HG03095 (cell line): Measurements from ENCODE around the gene LYSMD2.

Source experiments
- ATAC-seq: cut with Tn5 transposase; IDR thresholded peaks from one replicate; pipeline ENCODE4 v1.9.1; 2021; ENCODE audit warnings: moderate library complexity; ENCODE audit not compliant: unreplicated experiment

Gene LYSMD2

DNA sequence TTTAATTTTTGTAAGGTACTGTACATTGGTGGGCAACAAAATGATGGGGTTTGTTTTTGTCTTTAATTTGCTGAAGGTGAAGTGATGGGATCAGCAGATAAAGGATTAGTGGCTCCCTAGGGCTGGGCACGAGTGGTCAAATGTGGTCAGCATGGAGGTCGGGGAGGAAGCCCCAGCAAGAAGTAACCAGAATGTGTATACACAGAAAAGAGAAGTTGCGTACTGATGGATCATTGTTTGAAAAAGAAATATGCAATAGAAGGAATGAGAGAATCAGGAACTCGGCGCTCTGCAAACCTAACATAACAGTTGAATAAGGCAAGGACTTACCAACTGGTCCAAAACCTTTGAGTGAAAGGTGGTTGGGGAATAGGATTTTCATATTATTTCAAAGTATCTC is 15.4 kb upstream of the LYSMD2 start:
- ATAC-seq = no peak

DNA sequence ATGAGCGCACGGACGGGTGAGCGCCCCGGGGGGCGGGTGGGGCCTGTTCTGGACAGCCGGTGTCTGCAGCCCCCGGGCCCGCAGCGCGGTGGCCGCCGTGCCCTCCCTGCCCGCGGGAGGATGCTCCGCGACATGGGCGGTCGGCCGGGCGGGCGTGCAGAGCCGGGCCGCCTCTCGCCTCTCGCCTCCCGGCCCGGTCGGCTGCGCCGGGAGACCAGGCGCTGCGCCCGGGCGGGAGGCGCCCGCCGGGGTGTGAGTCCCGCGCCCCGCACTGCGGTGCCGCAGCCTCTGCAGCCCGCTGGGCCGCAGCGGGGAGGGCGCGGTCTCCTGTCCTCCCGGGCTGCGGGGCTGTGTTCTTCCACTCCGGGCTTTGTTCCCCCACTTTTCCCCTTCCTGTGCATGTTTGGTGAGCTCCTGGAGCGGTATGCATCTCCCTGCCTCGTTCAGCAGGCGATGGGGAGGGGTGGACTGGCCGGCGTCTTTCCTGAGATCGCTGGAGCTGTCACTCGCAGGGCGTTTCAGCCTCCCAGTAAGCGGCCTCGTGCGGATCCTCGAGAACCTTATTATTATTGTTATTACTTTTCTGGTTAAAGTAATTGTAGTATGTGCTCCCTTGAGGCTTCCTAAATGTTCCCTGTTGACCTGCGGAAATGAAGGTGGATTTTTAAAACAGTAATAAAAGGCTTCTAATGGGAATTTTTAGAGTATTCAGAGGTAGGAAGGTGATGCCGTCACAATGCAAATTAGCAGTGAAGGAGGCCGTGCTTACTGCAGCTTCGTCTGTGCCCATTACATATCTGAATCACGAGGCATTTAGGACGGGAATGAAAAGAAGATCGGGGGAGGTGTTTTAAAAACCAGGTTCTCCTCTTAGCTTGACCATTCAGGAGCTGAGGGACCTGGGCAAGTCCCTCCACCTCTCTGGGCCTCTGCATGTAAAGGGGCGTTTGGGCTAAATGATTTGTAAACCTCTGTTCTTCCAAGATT is 14.5 kb upstream of the LYSMD2 start:
- ATAC-seq = peak; percentile 32

GRCh38 chr15:51750792-51751696 is 13.6 kb upstream of the LYSMD2 start, which contains the start of gene TMOD2:
TSS of gene TMOD2 (plus strand) at chr15:51751597. CDS start at chr15:51766442, 14,845 bp downstream.
- peak; percentile 68 for ATAC-seq

GRCh38 chr15:51750186-51750585 is 12.7 kb upstream of the LYSMD2 start:
- ATAC-seq = no peak

GRCh38 chr15:51749307-51749706 is 11.9 kb upstream of the LYSMD2 start:
- no peak for ATAC-seq

DNA sequence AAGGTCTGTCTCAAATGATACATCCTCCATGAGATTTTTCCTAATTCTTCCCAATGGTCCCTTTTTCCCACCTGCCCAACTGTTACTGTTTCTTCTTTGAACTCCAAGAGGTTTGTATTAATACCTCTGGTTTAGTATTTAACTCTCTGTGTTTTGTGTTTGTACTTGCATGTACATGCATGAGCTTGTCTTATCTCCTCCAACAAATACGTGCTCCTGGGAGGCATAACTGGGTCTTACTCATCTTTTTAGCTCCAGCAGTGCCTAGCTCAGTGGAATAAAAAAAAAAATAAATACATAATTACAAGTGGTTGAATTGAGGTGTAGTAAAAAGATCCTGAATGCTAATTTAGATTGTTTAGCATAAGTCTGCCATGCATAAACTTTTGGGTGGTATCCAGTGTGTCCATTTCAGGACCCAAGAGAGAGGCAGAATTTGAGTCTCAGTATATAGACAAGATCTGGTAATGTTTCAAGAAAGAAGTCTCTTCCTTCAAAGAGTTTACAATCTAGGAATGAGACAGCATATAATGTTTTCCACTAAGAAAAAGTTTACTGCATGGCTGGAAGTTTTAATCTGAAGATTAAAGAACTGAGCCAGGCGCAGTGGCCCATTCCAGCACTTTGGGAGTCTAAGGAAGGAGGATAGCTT is 1.7 kb upstream of the LYSMD2 start:
- no peak for ATAC-seq

GRCh38 chr15:51738553-51738952 is 1.1 kb upstream of the LYSMD2 start:
- ATAC-seq = no peak

DNA sequence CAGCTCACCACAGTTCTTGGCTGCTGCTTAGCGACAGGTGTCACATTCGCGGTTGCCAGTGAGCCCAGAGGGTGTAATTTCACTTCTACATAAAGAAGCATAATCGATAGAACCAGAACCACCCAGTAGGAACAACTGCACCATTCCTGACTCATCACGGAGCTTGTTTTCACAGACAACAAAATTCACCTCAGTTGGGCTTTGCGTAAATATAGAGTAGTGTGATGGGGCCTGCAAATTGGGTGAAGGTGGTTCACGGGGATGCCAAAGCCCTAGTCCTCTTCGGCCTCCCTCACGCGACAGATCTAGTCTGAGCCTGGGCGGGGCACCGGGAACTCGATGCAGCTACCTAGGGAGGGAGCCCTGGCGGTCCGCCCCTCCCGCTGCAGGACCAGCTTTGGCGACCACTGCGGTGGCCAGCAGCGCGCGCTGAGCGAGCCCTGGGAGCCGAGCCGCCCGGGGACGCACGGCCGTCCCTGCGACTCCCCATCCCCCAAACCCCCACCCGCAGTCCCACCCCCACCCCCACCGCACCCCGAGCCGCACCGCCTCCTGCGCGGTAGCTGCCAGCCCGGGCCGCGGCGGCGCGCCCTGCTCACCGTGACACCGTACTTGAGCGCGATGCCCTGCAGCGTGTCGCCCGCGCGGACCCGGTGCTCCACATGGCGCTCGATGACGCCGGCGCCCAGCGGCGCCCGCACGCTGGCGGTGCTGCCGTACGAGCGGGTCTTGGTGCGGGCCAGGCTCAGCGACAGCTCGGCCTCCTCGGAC is 519 bp downstream of the LYSMD2 start:
- peak; percentile 19 for ATAC-seq

- no peak for ATAC-seq
These were observed 1.4 kb downstream of the LYSMD2 start for GRCh38 chr15:51736069-51736468.

GRCh38 chr15:51735228-51736010 is 2.0 kb downstream of the LYSMD2 start:
- no peak for ATAC-seq

- ATAC-seq = no peak
These were observed 4.8 kb downstream of the LYSMD2 start for GRCh38 chr15:51732646-51733045.

DNA sequence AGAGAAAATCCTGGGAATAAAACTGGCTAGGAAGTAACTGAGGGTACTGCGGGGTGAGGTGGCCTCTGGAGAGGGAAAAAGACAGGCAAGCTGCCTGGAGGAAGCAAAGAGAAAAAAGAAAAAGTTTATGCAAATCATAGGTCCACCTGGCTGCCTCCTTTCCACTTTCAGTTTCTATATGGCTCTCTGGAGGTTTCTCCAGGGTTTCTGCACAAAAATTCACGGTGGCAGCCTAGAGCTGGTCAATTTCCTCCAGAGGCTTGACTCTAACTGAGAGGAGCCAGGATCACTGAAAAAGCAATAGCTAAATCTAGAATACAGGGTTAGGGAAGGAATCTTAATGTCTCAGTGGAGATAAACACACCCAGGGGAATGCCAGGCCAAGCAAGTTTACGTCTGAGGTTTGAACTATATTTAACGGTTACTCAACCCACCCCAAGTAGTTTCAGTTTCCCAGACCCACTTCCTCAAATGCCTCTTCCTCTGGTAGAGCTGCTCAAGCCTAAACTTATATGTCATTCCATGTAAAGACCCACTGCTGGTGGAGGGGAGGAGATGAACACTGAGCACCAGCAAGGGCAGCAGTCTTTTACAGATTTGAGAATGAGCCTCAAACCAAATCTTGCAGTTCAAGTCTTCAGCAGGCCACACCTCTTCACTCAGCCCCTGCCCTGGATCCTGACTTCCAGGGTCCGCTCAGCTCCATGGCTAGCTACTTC is 5.7 kb downstream of the LYSMD2 start:
- ATAC-seq = peak; percentile 51

GRCh38 chr15:51727141-51727897 is 10.1 kb downstream of the LYSMD2 start:
- peak; percentile 30 for ATAC-seq

DNA sequence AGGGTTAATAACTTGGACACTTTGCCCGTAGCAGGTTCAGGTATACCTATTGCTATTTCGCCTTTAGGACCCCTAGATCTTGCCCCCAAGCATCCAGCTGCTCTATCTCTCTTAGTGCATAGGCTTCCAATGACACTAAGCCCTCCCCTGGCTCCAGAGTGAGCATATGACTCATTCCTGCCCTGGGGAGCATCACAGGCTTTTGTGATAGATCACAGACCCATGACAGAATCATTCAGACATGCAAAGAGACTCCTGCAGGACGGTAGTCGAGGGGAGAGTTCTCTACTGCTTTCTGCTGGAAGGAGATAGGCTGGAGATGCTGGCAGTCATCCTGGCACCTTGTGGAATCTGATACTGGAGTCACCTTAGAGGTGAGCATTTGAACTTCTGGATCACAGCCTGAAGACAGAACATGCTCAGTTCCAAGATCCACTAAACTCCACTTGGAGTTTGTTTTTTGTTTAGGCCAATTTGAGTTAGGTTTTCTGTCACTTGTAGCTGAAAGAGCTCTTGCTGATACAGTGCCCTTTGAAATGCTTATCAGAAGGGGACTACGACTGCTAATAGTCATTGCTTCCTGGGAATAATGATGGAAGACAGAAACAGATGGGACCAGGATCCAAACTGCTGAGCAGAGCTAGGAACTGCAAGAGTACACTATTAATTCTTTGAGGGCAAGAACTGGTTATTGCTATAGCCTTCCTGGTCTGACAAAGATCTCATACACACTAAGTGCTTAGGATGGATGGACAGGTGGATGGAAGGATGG is 11.0 kb downstream of the LYSMD2 start:
- peak; percentile 73 for ATAC-seq

GRCh38 chr15:51724673-51725072 is 12.8 kb downstream of the LYSMD2 start:
- ATAC-seq = no peak

DNA sequence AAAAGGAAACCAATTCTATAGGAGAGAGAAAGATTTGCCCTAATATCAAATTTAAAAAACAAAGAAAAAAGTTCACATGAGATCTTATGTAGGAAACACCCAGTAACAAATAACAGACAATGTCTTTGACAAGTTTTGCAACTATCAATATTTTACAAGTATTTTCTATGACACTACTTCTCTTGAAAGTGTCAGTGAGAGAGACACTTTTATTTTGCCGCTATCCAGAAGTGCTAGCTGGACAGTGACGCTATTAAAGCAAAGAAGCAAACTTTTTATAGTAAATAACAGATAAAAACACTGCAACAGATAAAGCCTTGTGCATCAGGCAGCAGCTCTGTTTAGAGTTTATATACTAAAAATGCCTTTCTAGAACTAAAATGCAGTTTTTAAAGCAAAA is 13.3 kb downstream of the LYSMD2 start:
- ATAC-seq = no peak

- no peak for ATAC-seq
These were observed 16.1 kb downstream of the LYSMD2 start for GRCh38 chr15:51721199-51721960.
